GM19035 (cell line): Measurements from ENCODE around the gene PLOD3.

Source experiments
- ATAC-seq: cut with Tn5 transposase; IDR thresholded peaks from one replicate; pipeline ENCODE4 v1.9.1; 2021; ENCODE audit not compliant: unreplicated experiment

PLOD3 gene

DNA sequence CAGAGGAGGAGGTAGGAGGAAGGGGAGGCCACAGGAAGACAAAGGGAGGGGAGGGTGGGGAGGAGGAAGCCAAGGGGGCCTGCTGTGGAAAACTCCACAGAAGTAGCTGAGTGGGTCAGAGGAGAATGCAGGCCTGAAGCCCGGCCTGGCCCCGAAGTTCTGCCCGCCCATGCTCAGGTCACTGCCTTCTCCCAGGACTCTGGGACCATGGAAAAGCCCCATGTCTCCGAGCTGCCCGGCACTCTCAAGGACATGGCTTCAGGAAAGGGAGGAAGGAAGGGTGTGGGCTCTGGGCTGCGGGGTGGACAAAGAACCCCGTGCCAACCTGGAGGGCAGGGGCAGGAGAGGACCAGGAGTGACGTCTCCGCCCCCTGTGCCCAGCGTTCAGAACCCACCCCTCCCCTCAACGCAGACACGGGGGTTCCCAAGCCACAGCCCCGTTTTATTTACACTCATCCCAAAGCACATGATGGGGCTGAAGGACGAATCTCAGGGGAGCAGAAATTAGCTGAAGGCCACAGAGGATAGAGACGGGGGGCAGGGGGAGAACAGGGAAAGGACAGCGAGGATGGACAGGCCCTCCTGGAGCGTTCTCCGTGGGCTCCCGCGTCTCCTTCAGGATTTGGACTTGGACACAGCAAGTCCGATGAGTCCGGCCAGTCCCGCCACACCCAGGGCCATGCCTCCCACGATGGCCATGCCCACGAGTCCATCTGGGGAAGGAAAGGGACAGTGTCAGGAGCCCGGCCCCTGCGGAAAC is 22.0 kb upstream of the PLOD3 start:
- no peak for ATAC-seq

DNA sequence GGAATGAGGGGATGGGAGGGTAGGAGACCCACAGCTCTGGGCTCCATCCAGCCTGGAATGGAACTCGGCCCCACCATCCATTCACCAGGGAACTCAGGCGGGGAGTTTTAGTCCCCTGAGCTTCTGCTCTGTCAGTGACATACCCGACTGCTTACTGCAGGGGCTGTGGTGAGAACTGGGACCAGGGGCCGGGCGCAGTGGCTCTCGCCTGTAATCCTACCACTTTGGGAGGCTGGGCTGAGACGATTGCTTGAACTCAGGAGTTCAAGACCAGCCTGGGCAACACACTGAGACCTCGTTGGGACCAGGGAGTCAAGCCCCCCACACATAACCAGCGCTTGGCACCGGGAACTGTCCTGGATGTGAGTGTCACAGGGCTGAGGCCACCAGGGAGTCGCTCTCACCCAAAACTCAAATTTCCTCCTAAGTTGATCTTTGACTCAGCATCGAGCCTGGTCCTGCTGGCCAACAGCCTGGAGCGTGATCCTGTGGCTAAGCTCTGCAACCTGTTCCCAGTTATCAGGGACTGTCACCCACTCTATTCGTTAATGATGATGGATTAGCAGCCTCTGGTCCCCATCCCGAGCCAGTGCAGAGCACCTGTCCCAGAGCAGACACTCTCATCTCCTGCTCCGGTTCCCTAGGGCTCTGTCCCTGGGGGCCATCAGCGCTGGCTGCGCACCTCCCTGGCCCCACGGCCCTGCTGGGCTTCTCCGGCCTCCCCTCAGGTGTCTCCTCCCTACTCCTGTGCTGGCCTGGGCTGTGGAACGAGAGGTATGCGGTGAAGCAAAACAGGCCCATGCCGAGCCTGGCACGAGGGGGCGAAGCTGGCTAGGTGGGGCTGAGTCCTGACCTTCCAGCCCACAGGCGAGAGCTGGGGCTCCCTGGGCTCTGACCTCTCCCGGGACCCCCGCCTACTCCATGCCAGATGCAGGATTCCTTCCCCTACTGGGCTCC is 21.1 kb upstream of the PLOD3 start:
- ATAC-seq = no peak

DNA sequence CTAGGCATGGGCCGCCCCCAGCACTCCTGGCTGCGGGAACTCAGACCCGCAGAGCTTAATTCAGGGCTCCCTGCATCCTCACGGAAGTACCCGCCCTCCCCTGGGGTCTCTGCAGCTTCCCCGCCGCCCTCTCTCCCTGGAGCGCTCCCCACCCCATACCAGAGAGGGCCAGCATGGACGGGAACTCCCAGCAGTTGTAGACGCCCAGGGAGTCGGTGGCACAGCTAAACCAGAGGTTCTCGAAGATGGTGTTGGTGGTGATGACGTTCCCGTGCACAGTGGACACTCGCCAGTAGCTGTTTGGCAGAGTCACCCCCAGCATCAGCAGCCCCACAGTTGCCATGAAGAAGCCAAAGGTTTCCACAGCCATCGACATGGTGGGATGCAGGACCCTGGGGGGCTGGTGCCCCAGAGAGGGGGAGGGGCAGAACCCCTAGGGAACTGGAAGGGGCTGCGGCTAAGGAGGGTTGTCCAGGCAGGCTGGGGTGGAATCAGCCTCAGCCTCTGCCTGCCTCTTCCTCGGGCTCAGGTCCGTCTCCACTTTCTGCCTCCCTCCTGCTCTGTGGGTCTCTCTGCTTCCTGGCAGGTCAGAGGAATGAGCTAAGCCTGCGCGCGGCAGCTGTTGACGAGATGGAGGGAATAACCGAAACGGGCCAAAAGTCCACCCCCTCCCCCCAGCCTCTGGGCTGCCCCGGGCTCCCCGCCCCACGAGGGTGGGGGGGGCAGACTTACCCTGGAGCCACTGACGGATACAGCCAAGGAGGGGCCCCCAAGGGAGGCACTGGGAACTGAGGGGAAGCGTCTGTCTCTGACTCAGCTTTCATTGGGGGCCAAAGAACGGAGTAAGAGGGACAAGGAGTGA is 20.1 kb upstream of the PLOD3 start, which contains the start of gene CLDN15:
TSS of gene CLDN15 (minus strand) at position 597 of the 862 bp plus-strand sequence. CDS start at position 376, 221 bp downstream.
- ATAC-seq = no peak

DNA sequence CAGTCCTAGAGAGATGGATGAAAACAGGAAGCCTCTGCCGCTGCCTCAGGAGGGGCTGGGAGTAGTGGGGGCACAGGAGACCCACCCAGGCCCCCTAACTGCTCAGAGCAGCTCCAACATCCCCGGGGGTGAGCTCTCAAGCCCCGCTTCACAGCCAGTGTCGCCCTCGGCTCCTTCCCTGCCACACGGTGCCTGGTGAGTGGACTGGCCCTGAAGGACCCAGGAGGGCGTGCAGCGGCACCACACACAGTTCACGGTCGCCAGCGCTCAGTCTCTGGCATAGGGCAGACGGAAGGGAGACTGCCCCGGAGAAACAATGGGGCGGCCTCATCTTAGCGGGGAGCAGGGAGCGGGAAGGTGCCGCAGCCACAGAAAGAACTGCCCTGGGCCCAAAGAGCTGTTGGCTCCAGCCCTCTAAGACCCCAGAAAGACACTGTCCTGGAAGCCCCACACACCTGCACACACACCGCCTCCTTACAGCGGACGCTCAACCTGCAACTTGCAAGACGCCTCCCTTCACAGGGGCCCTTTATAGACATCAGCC is 19.0 kb upstream of the PLOD3 start:
- no peak for ATAC-seq

DNA sequence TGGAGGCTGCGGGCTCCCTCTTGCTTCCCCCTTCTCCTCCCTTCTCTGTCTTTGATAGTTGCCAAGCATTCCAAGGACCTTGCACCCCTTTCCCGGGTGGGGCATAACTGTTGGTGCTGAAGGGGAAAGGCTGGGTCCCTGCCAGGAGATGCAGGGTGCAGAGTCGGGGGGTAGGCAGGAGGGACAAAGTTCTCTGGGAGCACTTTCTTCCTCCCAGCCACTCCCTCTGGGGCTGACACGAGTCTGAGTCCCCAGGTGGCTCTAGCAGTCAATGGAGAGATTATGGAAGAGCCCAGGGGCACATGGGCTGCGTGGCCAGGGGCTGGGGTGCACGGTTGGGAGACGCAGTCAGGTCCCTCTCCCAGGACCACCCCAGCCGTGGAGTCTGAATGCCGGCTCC is 18.1 kb upstream of the PLOD3 start:
- no peak for ATAC-seq

DNA sequence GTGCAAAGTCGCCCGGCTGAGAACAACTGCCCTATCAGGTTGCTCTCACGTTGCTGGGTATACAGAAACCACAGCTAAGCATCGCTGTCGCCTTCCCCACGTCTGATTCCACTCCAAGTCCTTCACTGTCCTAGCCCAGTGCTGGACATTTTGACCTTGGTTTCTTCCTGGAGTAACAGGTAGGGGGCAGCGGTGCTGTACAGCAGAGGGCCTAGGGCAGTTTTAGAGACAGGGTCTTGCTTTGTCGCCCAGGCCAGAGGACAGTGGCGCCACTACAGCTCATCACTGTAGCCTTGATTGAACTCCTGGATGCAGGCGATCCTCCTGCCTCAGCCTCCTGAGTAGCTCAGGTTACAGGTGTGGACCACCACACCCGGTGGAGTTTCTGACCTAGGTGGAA is 17.7 kb upstream of the PLOD3 start:
- ATAC-seq = no peak

DNA sequence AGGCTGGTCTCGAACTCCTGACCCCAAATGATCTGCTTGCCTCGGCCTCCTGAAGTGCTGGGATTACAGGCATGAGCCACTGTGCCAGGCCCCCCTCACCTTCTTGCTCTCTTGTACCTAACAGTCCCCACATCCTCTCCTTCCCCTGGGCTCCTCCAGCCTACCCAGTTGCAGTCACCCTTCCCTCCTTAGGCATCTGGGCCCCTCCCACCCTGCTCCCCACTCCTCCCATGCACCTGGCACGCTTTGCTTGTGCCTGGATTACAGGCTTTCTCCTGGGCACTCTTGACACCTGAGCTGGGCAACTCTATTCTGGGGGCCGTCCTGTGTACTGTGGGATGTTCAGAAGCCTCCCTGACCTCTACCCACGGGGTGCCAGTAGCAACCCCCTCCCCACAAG is 17.3 kb upstream of the PLOD3 start:
- ATAC-seq = no peak

DNA sequence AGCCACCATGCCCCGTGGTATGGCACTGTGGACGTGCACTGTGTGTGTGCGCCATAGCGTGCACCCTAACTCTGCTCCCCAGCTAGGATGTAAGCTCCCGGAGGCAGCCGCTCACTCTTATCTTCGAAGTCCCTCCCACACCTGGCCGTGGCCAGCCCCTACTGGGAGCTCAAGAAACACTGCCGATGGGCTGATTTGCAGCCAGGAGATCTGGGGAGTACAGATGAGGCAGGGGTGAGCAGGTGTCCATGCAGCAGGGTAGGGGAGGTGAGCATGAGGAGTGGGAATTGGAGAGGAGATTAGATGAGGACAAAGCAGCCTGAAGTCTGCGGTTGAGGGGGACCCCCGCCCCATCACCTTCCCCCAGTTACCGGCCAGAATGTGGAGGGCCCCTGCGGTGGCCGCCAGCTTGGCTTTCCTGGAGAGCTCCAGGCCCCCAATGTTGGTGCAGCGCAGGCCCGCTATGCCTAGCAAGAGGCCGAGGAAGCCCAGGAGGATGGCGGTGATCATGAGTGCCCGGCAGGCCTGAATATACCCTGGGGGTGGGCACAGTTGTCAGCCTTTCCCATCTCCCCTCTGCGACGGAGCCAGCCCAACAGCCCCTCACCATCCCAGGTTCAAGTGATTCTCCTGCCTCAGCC is 16.6 kb upstream of the PLOD3 start:
- ATAC-seq = no peak

DNA sequence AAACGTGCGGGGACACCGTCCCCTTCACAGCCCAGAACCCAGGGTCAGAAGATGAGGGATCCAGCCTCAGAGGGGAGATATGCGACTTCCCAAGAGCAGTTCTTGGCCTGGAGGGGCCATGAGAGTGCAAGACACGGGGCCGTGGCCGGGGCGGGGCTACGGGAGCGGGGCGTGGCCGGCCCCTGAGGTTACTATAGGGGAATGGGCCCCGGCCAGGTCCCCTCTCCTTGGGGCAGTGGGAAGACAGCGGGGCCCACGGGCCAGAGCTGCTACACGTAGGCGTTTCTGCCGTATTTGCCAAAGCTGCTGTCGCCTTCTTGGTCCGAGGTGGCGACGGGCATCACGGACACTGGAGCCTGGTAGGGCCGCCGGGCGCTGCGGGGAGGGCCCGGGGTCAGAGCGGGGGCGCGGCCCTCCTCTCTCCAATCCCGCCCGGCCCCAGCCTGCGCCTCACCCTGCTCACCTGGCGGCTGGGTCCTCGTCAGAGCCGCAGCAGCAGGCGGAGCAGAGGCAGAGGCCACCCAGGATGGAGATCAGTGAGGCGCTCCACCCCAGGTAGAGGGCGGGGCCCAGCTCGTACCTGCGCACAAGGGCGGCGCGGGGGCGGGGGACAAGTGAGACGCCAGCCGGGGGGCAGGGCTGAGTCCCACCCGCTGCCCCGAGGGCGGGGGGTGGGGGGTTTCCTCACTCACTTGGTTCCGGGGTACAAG is 14.9 kb upstream of the PLOD3 start:
- no peak for ATAC-seq

DNA sequence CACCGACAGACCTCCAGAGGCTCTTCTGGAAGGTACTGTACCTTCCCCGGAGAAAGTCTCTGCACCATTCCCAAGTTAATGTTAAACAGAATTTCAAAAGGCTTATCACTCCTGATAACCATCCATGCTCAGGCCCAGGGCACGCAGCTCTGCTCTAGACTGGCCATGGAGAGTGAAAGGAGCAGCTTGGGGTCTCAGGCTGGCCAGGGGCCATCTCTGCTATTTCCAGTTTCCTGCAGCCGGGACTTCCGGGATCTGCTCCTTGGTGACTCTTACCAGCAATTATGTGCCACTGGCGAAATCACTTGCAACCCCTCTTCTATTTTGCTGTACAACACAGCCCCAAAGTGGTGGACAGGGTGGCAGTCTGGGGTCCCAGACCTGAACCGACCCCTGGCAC is 14.3 kb upstream of the PLOD3 start:
- ATAC-seq = no peak

DNA sequence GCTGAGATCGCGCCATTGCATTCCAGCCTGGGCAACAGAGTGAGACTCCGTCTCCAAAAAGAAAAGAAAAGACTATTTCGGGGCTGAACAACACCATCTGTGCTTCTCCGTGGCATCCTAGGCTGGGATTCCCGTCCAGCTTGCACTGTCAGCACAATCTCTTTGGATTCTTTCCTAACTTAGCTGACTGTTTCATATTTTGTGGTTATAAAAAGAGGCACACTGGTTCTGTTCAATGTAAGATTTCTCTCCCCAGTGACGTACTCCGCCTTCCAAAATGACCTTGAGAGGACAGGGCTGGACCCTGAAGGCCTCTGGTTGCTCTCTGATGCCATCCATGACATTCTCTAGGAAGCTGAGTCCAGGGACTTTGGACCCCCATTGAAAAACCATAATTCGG is 9.3 kb upstream of the PLOD3 start:
- no peak for ATAC-seq

DNA sequence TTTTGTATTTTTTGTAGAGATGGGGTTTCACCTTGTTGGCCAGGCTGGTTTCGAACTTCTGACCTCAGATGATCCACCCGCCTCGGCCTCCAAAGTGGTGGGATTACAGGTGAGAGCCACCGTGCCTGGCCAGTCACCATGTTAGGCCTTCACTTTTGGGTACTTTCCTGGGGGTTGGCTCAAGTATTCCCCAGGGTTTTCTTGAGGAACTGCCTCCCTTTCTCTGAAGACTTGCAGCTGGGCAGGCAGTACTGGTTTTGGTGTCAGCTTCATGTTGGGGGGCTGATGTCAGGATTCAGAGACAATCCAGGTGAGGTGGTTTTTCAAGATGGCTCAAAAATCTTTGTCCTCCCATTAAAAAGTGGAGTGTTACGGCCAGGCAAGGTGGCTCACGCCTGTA is 8.3 kb upstream of the PLOD3 start:
- no peak for ATAC-seq

DNA sequence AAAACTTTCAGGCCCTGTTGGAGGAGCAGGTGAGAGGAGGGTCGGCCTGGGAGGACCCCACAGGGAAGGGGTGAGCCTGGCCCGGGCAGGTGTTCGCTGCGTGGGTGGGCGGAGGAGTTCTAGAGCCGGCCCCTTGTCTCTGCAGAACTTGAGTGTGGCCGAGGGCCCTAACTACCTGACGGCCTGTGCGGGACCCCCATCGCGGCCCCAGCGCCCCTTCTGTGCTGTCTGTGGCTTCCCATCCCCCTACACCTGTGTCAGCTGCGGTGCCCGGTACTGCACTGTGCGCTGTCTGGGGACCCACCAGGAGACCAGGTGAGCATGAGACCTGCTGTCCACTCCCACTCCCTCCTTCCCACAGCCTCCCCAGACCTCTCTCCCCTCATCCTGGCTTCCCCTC is 6.1 kb upstream of the PLOD3 start:
- no peak for ATAC-seq

DNA sequence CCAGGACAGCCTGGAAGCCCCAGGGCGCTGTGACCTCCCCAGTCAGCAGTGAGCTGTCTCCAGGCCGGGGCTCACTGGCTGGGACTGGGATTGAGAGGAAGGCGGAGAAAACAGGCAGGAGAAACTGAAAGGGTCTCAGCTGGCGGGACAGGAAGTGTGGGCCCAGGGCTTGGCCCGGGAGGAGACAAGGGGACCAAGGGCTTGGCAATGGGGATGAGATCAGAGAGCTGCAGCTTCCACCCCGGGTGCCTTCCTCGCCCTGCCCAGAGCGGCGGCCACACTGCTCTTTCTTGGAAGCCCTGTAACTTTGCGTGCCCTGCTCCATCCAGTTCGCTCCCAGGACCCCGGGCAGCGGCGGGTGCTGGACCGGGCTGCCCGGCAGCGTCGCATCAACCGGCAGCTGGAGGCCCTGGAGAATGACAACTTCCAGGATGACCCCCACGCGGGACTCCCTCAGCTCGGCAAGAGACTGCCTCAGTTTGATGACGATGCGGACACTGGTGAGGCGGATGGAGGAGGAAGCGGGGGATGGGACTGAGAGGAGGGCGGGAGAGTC is 5.0 kb upstream of the PLOD3 start:
- ATAC-seq = no peak

DNA sequence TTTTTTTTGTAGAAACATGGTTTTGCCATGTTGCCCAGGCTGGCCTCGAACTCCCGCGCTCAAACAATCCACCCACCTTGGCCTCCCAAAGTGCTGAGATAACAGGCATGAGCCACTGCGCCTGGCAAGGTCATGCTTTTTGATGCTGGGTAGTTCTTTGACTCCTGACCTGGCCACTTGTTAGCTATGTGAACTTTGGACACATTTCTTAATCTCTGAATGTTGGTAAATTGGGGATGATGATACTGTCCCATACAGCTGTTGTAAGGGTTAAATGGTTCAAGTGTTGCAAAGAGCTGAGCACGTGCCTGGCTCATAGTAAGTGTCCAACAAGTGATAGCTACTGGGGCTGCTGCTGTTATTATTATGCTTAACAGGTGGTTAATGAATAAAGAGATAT is 2.9 kb upstream of the PLOD3 start:
- ATAC-seq = no peak

DNA sequence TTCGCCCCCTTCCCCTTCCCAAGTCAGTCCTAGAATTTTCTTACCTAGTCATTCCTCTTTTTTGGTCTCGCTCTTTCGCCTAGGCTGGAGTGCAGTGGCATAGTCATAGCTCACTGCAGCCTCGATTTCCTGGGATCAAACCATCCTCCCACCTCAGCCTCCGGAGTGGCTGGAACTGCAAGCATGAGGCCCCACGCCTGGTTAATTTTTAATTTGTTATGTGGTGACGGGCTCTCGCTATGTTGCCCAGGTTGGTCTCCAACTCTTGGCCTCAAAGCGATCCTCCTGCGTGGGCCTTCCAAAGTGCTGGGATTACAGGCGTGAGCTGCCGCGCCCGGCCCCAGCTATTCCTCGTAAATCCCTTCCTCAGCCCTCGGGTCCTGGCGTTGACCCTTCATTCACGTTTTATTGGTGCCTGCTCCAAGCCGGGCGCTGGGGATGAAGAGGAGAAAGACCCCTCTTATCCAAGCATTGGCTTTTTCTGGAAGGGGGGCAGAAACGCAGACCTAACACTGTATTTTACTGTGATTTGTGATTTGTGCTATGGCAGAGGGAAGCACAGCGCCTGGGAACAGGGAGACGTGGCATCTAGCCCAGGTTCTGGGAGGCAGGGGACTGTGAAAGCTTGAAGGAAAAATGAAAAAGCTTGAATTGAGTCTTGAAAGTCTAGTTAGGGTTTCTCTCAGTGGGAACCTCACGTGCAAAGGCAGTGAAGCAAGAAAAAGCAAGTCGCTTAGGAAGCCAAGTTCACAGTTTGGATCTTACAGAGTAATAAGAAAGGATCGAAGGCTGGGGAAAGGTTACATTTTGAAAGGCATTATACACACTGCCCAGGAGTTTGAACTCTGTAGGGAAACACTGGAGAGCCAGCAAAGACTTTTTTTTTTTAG is 1.1 kb upstream of the PLOD3 start:
- peak; percentile 1 for ATAC-seq

DNA sequence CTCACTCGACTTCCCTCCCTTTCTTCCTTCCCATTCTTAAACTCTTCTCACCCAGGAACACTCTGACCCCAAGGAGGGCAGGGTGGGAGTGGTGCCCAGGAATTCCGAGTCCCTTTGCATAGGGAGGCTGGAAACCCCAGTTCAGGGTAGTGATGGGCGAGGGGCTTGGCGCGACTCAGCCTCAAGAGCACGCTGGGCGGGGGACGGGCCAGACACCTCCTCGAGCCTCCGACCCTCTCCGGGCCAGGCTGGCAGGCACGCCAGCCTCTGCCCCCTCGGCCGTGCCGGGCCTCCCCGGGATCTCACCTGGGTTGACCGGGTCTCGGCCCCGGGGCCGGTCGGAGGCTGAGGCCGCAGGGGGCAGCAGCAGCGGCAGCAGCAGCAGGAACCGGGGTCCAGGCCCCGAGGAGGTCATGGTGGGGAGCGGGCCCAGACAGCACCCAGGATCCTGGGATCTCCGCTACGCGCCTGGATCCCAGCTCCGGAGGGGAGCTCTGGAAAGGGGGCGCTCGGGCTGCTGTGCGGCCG is 457 bp downstream of the PLOD3 start:
- peak; percentile 22 for ATAC-seq
